HG03108 (cell line): ENCODE measurements around the gene B3GAT1.
A peak's percentile ranks its signal among the peaks of the same experiment; 100 is the strongest.

ENCODE experiments used
- ATAC-seq: cut with Tn5 transposase; IDR thresholded peaks from one replicate; pipeline ENCODE4 v1.9.1; 2021; ENCODE audit warnings: moderate library complexity; ENCODE audit not compliant: unreplicated experiment

Gene B3GAT1

DNA sequence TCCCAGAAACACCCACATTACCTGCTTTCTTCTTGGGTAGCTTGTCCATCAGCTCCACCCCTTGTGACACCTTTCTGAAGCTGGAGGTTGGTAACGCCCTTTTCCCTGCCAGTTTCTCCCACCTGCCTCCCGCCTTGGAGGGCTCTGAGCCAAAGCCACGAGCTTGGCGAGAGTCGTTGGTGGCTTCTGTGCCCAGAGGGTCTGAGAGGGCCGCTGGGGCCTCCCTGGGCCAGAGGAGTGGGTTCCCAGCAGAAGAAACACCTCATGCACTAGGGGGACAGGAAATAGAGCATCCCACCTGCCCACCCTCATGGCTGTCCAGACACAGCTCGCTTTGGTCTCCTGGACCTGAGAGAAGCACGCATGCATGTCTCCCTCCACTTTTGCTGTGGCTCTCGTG, 37.9 kb downstream of the B3GAT1 start:
- no peak for ATAC-seq

DNA sequence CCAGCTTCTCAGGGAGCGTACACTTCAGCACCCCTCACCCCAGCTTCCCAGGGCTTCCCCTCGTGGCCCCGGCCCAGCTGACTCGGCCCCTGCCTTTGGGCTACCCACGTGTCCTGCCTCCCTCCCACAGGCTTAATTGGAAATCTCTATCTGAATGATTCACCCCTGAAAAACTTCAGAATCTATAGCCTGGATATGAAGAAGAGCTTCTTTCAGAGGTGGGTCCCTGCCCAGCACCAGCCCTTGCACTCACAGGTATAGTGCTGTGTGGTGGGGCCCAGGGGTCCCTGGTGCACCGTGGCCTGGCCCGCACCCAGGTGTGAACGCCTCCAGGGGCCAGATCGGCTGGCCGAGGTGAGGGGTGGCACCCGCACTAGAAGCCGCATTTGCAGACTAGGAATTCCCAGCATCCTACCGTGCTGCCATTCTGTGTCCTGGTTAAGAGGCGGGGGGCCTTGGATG, 38.4 kb downstream of the B3GAT1 start:
- no peak for ATAC-seq

DNA sequence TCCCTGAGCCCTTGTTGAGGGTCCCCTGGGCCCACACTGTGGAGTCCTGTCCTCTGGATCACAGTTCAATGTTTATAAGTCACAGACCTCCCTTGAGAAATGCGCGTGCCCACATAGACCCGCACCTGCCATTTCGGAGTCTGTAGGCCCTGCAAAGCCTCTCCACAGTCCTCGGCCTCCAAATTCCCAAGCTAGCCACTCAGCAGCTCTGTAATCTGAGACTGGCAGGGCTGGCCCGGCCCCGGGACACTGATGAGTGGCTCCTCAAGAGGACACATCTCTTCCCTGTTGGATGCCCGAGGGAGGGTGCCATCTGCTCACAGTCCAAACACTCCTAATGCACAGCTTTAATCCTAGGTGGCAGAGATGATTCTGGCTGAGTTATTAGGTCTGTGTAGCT, 39.1 kb downstream of the B3GAT1 start:
- no peak for ATAC-seq

DNA sequence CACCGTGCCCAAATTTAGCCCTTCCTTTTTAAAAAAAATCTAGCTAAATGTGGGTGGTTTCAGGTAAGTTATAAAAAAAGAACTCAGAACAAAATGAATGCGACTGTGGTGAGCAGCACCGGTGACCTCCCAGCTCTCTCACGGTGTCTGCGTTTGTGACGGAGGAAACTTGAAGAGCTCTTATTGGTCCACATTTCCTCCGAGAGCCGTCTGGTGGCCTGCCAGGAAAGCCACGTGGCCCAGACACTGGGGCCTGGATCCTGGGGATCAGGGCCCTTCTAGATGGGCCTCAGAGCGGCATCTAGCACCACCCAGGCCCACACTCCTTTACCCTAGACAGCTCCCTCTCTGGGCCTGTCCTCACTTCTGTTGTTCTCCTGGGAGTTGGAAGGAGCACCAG, 39.5 kb downstream of the B3GAT1 start:
- ATAC-seq = no peak

DNA sequence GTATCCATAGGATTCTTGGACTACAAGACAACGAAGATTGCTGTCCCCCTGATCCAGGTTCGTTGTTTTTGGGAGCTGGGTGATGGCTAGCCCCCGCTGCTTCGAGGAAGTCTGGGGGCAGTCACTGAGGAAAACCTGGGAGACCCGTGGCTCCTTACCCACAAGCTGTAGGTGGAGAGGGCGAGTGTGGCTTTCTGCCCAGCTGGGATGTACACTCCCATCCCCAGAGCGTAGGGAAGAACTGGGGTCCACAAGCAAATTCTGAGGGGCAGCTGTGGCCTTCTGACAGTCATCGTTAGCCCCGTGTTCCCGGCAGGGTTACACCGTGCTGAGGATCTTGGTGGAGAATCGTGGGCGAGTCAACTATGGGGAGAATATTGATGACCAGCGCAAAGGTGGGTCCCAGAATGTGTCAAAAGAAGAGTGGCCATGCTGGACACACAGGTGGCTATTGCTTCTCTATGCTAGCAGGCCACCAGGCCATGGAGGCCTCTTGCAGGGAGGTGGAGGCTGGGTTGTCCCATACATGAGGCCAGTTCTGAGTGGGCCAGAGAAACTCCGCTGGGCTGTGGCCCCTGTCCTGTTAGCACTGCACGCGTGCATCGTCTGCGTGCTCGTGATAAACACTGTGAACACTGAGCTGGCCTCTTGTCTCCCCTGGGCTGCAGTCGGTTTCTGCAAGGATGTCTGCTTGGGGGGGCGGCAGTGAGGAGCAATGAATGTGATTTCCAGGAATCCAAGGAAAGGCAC, 40.4 kb downstream of the B3GAT1 start:
- ATAC-seq = no peak

DNA sequence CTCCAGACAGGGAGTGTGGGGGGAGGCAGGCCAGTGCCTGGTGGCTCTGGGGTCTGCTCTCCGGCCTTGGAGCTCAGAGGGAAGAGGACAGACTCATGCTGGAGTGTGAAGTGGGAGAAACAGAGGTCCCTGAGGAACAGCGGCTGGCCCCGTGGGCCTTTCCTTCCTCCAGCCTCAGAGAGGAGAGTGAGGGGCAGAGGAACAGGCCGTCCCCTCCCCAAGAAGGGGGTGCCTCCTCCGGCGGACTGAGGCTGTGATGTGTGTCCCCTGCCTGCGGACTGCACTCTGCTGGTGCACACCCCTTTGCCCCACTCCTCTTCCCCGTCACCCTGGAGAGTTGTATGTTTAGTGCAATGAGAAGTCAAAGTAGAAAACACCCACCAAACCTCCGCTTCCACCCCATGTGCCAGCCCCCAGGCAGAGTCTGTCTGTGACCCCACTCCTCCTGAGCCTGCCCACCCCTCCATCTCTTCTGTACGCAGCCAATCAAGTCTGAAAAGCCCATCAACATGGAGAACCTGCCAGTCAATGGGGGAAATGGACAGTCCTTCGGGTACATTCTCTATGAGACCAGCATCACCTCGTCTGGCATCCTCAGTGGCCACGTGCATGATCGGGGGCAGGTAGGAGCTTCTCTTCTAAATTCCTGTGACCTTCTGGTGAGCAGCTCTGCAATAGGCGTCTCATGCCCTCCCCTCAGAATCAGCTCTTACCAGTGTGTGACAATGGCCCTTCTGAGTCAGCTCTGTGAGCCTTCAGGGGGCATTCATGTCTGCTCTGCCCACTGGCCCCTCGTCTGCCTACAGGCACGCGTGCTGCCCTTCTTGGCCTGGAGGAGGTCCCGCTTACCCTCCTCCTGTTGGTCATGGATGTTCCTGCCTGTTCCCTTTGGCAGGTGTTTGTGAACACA, 41.3 kb downstream of the B3GAT1 start:
- ATAC-seq = no peak

DNA sequence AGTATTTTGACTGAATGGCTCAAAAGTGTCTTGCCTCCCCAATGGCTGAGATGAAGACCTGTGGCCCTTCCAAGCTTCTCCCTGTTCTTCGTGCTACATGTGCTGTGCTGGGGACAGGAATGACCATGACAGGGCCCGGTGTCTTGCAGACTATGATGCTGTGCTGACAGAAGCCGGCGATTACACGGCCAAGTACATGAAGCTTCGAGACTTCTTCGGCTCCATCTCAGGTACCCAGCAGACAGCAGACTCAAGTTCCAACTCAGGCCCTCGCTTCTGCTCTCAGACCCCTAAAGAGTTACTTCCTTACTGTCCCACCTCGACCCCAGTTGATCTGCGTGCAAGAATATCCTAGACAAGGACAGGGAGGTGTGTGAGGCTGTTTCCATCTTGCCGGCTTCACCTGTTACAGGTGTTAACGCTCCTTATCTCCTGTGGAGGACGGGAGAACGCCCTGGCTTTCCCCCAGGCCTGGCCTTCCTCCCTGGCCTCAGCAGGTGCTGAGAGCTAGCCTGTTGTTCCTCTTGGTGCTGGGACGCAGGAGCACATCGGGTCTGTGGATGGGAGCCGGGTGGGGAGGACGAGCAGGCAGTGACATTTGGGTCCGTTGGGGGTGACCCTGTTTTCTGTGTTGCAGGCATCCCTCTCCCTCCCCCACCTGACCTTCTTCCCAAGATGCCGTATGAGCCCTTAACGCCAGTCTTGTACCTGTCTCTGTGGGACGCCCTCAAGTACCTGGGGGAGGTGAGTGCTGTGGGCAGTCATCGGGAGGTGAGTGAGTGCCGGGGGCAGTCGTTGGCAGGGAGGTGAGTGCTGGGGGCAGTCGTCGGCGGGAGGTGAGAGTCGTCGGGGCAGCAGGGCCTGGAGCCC, 42.2 kb downstream of the B3GAT1 start:
- no peak for ATAC-seq

DNA sequence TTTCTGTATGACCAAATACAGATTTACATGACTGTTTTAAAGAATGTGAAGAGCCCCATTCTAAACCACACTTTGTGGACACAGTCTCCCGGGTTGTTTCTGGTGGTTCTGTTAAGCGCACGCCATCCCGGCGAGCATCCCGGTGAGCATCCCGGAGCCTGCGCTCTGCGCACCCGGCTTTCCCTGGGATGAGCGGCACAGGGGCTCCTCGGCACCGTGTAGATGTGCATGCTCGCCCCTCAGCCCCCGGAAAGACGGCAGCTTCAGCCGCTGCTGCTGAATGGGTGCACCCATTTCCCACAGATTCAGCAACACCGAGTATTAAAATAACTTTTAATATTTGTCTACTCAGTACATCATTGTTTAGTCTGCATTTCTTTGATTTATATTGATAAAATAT, 44.3 kb downstream of the B3GAT1 start:
- ATAC-seq = no peak

DNA sequence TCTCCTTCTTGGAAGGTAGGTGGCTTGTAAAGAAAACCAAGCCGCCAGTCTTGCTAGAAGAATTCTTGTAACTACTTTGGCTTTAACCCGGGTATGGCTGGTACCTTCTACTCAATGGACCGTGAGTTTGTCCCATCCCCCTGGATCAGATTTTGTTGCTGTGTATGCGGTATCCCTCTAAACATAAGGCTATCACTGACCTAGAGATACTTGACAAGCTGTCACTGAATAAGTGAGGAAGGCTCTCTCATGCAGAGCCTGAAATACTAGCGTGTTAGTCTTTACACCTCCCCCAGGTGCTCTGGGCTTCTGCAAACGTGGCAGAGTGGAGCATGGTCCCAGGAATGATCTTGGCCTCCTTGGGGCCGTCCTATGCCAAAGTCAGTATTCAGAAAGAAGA, 45.8 kb downstream of the B3GAT1 start:
- ATAC-seq = no peak

DNA sequence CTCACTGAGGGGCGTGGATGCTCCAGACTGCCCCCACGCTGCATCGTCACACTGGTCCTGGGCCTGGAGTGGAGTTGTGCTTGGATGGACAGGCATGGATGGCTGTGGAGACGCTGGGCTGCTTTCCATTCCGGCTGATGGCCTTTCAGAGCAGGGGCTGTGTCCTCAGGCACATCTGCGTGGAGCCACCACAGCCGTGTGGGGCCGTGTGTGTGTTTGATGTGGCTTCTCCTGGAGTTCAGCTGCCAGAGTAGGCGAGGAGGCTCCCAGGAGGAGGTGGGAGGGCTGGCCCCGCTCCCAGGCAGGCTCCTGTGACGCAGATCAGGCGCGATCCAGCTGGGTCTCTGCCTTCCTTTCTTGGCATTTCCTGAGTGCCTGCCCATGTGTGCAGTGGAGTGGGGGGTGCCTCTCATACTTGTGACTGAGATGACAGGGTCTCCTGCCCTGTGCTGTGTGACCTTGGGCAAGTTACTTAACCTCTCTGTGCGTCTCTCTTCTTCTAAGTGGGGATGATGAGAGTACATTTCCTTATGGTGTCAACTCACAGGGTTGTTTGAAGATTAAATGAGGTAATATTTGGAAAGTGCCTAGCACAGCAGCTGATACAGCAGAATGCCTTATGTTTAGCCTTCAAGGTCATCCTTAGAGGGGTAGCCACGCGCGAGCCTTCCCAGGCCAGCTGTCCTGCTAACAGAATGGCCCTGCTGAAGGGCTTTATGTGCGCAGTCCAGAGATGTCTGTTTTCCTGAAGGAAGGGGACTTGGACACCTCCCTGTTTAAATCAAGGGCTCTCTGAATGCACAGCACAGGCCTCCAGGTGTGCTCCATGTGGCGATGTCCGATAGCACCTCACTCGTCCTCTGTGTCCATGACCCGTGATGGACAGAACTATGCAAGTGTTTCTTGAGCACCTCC, 46.8 kb downstream of the B3GAT1 start:
- ATAC-seq = no peak

DNA sequence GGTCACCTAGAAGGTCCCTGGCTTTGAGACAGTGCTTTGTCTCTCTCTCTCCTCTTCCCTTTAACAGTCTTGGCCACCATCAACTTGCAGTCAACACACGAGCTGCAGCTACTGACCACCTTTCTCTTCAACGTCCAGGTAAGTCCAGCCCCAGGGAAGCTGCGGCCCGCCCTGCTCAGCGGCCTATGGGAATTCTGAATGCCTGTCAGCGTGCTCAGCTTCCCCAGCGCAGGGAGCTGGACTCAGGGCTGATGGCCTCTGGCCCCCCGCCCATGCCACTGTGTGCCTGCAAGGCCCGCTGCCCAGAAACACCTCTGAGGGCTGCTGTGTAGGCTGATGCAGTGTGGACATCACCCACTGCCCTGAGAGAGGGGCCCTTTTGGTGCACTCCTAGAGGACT, 47.8 kb downstream of the B3GAT1 start:
- no peak for ATAC-seq

DNA sequence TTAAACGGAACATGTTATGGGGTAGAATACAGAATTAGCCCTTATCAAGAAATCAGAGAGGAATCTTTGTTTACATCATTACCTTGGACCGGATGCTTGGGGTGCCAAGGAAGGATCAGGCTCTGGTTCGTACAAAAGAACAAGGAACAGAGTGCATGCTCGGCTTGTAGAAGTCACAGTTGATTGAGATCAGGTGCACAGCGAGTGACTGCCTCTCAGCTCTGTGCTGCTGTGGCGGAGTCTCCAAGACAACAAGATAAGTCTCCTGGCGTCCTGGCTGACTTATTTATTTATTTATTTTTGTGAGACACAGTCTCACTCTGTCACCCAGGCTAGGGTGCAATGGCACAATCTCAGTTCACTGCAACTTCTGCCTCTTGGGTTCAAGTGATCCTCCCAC, 48.5 kb downstream of the B3GAT1 start:
- no peak for ATAC-seq

DNA sequence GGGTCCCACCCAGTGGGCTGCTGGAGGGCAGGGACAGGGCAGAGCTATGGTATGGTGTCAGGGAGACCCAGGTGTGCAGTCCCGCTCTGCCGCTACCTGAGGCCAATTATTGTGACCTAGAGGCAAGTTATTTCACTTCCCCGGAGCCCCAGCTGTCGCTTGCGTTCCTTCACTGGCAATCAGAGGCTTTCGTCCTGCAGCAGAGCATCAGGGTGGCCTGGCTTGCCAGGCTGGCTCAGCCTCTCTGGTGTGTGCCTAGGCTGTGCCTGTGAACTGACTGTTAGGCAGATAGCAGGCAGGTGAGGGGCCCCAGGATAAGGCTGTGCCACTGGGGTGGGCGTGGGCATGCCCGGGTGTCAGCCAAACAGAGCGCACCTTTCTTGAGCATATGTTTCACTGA, 48.9 kb downstream of the B3GAT1 start:
- ATAC-seq = no peak

DNA sequence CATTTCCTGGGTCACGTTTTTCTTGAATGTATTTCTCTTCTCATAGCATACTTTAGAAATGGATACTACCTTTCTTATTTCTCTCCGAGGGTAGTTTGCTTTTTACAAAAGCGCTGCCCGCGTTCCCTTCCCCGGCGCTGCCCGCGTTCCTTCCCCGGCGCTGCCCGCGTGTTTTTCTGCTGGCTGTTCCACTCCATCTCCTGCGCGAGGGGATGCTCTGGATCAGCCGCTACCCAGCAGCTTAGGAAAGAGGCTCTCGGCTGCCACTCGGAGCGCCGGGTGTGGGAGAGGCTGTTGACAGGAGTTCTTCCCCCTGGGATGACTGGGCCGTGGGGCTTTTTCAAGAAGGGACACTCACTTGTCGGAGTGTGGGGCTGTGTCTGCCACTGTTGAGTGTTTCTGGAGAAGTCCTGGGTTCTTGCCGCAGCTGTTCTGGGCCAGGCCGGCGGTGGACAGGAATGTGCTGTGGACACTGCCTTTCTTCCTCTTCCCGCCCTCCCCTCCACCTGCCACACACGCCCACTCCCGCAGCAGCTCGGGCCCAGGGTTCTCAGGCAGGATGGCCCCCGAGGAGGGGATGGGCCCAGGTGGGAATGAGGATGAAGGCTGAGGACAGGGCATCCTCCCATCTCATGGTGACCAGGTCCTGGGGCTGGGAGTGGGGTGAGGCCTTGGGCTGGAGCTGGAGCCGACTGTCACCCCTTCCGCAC, 49.7 kb downstream of the B3GAT1 start:
- no peak for ATAC-seq

DNA sequence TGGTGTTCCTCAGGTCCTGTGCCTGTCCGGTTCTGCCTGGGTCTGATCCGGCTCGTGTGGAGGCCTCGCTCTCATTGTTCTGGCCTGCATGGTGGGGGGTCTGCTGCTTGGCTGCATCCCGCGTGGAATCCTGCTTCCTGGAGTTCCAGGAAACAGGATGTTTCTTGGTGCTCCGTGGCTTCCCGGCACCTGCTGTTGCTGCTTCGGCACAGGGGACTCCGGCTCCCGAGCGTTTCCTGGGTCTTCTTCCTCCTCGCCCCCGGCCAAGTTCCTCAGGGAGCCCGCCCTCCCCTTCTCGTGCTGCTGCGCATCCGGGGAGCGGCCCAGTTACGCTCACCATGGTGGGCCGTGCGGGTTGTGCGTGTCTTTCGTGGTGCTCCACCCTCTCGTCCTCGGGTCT, 50.4 kb downstream of the B3GAT1 start:
- no peak for ATAC-seq

DNA sequence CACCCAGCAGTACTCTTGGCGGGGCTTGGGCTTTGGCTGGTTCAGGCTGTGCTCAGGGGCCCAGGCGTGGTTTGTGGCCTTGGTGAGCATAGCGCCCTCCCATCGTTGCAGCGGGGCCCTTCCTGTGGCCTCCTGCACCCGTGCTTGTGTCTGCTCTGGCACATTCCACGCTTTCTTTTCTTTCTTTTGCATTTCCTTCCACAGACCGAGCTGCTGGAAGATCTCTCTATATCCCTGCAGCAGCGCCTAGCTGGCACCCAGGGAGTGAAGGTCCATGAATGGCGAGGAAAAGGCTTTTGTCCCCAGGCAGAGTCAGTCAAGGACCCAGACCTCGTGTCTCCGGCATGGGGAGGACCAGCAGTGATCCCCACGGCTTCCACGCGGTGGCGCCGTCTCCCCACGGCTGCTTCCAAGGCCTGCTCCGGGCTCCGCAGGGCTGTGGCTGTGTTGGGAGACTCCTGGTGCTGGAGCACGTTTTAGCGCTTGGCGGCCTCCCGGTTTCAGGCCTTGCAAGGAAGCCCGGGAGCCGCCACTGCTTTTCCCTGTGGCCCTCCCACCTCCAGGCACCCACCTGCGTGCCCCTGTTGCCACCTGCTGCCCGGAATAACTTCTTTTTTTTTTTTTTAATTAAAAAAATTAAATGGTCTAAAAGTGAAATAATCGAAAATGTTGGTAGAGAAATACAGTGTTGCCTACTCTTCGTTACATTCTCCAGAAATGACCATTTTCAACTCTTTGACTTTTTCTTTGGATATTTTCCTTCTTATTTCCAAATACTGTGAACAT, 51.8 kb downstream of the B3GAT1 start:
- ATAC-seq = peak; percentile 78

DNA sequence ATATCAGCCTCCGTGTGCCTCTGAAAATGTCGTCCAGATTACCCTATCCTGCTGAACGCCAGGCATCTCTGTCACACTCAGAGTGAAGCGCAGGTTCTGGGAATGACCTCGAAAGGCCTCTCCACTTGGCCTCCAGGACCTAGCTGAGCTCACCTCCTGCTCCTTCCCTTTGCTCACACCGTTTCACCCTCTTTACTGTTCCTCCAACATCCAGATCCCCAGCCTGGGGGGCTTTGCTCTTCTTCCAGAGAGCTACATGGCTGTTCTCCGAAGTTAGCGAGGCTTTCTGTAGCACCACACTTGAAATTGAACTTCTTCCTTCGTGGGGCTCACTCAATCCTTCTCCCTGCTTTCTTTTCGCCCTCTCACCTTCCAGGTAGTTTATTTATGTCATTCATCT, 52.4 kb downstream of the B3GAT1 start:
- no peak for ATAC-seq

DNA sequence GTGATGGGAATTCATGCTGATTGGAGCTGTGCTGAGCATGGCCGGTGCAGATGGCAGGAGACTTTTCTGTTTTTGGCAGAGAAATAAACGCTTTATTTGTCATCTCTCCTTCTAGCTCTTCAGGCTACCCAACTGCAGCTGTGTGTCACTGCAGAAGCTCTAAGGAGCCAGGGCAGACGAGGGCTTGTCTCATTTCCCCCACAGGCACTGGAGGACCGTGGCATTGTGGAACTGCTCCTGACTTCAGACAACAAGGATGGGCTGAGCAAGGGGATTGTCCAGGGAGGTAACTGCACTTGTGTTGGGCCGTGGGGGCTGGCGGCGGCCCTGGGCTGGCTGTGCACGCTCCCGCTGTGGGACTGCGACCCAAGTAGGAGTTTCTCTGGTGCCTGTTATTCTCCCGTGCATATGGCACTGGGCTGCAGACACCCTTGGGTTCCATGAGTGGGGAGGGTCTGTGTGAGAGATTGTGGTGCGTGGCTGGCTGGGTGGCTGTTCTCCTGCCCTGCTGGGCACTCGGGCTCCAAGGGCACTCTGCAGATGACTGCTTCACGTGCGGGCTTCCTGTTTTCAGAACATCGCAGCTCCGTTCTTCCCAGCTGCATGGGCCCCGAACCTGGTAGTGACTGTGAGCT, 53.1 kb downstream of the B3GAT1 start:
- ATAC-seq = no peak
